HG03439 (cell line): ENCODE measurements around the gene KDM3B.
"Not testable (repeated sequence)": the region's sequence is repeated elsewhere in the genome, so short reads cannot be mapped to it uniquely, and the experiment has no call there.

Experiments
- ATAC-seq: cut with Tn5 transposase; IDR thresholded peaks from one replicate; pipeline ENCODE4 v1.9.1; 2021; ENCODE audit warnings: mild to moderate bottlenecking, moderate library complexity; ENCODE audit not compliant: unreplicated experiment

The KDM3B gene

GRCh38 chr5:138352071-138352721 is at the start of gene KDM3B:
Gene KDM3B, plus strand, starts transcription at chr5:138352685. Its CDS starts 111 bp downstream, at chr5:138352796.
- ATAC-seq: peak; percentile 60

- no peak for ATAC-seq
These were observed 49.1 kb upstream of the KDM3B start for GRCh38 chr5:138303372-138303771.

GRCh38 chr5:138305797-138306196 is 46.7 kb upstream of the KDM3B start:
- no peak for ATAC-seq

GRCh38 chr5:138315751-138316278 is 36.7 kb upstream of the KDM3B start:
- no peak for ATAC-seq

GRCh38 chr5:138316355-138316754 is 36.1 kb upstream of the KDM3B start:
- no peak for ATAC-seq

- not testable (repeated sequence) for ATAC-seq
These were observed 34.3 kb upstream of the KDM3B start for GRCh38 chr5:138318211-138318610.

GRCh38 chr5:138330813-138331448 is 21.6 kb upstream of the KDM3B start:
- ATAC-seq: no peak

- ATAC-seq: peak; percentile 96
These were observed 20.8 kb upstream of the KDM3B start, which contains the start of gene CDC25C for GRCh38 chr5:138331449-138332368. Gene CDC25C, minus strand, starts transcription at chr5:138331804. Its CDS starts 624 bp downstream, at chr5:138331180.

GRCh38 chr5:138334867-138335447 is 17.5 kb upstream of the KDM3B start:
- ATAC-seq: no peak

GRCh38 chr5:138336952-138337684 is 15.4 kb upstream of the KDM3B start:
- ATAC-seq: peak; percentile 29

- peak; percentile 82 for ATAC-seq
These were observed 14.6 kb upstream of the KDM3B start, which contains the start of gene FAM53C for GRCh38 chr5:138337685-138338410. Gene FAM53C, plus strand, starts transcription at chr5:138338266. Its CDS starts 3,070 bp downstream, at chr5:138341336.

GRCh38 chr5:138338411-138339090 is 13.9 kb upstream of the KDM3B start:
- ATAC-seq: no peak

- no peak for ATAC-seq
These were observed 13.4 kb upstream of the KDM3B start for GRCh38 chr5:138339091-138339456.

GRCh38 chr5:138339464-138339863 is 13.0 kb upstream of the KDM3B start:
- ATAC-seq: no peak

GRCh38 chr5:138340008-138340407 is 12.5 kb upstream of the KDM3B start:
- ATAC-seq: no peak

- ATAC-seq: no peak
These were observed 7.4 kb upstream of the KDM3B start for GRCh38 chr5:138344887-138345622.

GRCh38 chr5:138346889-138347288 is 5.6 kb upstream of the KDM3B start:
- no peak for ATAC-seq
